Ovary (tissue), 9 donors: ENCODE measurements around the gene ZC3HAV1. TPM values are rescaled to one million over a fixed set of nuclear protein-coding genes. Genes with fewer than 3 reads are reported as not detected.

Source experiments
- DNase-seq, 5 donors: peaks; one replicate each; pipeline ENCODE4 v3.0.0-alpha.2; 2019 to 2020
- H3K27ac ChIP-seq, 2 donors: fragments of 200-600 bp; one replicate each; pipeline versions ENCODE4 v1.5.1 to v1.8.0; 2019 to 2022
- H3K27me3 ChIP-seq: fragments of 200-600 bp; one replicate; pipeline ENCODE4 v1.8.0; 2022
- H3K36me3 ChIP-seq: fragments of 200-600 bp; sonication (generic); one replicate; pipeline ENCODE4 v1.5.1; 2019
- H3K4me1 ChIP-seq: one replicate; pipeline ENCODE4 v1.8.1; 2013; ENCODE audit warnings: mild to moderate bottlenecking, moderate library complexity; ENCODE audit not compliant: insufficient read depth
- H3K4me3 ChIP-seq: fragments of 200-600 bp; sonication (generic); one replicate; pipeline ENCODE4 v1.5.1; 2017
- H3K9me3 ChIP-seq, 2 donors: fragments of 200-600 bp in 1 of 2; sonication (generic) in 1 of 2; one replicate each; pipeline versions ENCODE4 v1.5.1 to v1.8.1; 2013 to 2019; ENCODE audit warnings: mild to moderate bottlenecking in 1 of 2, moderate library complexity in 1 of 2
- EP300 ChIP-seq: sonication (generic); formaldehyde crosslinking; IDR thresholded peaks from one replicate; pipeline ENCODE4 v1.6.1; 2017; ENCODE audit warnings: antibody characterized with exemption
- POLR2A ChIP-seq: fragments of 450-650 bp; IDR thresholded peaks from one replicate; pipeline ENCODE4 v1.6.1; 2017; ENCODE audit warnings: antibody characterized with exemption, mild to moderate bottlenecking, moderate library complexity
- WGBS, 3 donors: extraction: QIAGEN DNeasy Blood & Tissue Kit in 1 of 3; methylation state at CpG; one replicate each; pipeline versions ENCODE4 v1.1.5 to v1.1.7; 2013 to 2017; 5-methylcytosine and 5-hydroxymethylcytosine counted together
- intact Hi-C, 4 donors: fragments of 100-400 bp; cut with DNase I; formaldehyde crosslinking; loops; one replicate each; pipeline versions ENCODE4 v1.11.0 to v1.15.1; 2022 to 2023
- polyA plus RNA-seq, 2 donors: library from polyadenylated mRNA; stranded (reverse); fragments of 200-250 nt in 1 of 2; fragments of 350-450 nt in 1 of 2; fragmentation: Illumina TruSeq in 1 of 2; extraction: RNeasy Lipid Tissue Mini Kit (QIAGEN cat#74804) in 1 of 2; gene quantifications; one replicate each; pipeline ENCODE4 v1.2.3, GENCODE V29; 2013 to 2014
- total RNA-seq, 7 donors: library from RNA; depleted of rRNA in 2 of 7; stranded (reverse); fragments of >200 nt in 2 of 7; fragmentation: NEBNext Ultra II Directional in 3 of 7; extraction: Animal tissue kit (Norgen Biotek cat#: 25700) in 3 of 7; gene quantifications; one replicate each; pipeline versions ENCODE4 v1.1.0 to v1.2.4, GENCODE V29; 2016 to 2023
- TF ChIP-seq, protein P1 (sequence below), 3 donors: fragments of 450-650 bp in 2 of 3; fragments of 200-600 bp in 1 of 3; IDR thresholded peaks; one replicate each; pipeline versions ENCODE4 v1.5.1 to v1.8.0; 2016 to 2022; ENCODE audit warnings: antibody characterized with exemption in 3 of 3, mild to moderate bottlenecking in 1 of 3
- donor health status: DM: no; HTN: no; CAD: no; lungs with moderate emphysema.
- donor health status: DM: no; HTN: no; CAD: no.
- donor health status: Bipolar disorder and iron deficiency.
- donor health status: DM: yes; HTN: yes; CAD: no.
- donor health status: DM: no; HTN: no; CAD: no.
- donor health status: DM: yes; HTN: yes; CAD: no.

Gene ZC3HAV1
- total and polyA plus RNA-seq, 9 donors, result 8.5 to 47.6 (median 25.0) TPM

DNA sequence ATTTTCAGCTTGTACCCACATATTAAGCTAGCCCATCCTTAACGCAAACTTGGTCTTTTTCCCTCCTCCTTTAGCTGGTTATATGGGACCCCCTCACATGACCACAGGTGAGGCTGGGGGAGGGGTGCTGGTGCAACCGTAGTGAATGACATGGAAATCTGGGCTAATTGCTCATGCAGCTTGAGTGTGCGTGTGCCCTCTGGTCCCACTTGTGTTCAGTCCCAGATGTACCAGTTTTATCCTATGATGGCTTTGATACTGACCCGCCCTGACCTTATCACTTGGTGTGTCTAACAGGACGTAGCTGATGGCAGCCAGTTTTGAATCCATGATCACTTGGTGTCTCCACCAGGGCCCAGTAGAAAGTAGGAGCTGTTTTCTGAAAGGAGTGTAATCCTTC, 5.1 kb upstream of the ZC3HAV1 start:
- Histone ChIP-seq H3K4me1 (no peaks in the 10 kb centered on the region), H3K27me3 (no peaks in the 10 kb centered on the region), H3K9me3 (no peaks in the 10 kb centered on the region), H3K36me3 (no peaks in the 10 kb centered on the region), H3K27ac (no peak overlapping the region), H3K4me3 (no peak overlapping the region)
- DNase-seq, result no peak
- TF ChIP-seq POLR2A (no peak), EP300 (no peak)
- TF ChIP-seq, protein P1, sequence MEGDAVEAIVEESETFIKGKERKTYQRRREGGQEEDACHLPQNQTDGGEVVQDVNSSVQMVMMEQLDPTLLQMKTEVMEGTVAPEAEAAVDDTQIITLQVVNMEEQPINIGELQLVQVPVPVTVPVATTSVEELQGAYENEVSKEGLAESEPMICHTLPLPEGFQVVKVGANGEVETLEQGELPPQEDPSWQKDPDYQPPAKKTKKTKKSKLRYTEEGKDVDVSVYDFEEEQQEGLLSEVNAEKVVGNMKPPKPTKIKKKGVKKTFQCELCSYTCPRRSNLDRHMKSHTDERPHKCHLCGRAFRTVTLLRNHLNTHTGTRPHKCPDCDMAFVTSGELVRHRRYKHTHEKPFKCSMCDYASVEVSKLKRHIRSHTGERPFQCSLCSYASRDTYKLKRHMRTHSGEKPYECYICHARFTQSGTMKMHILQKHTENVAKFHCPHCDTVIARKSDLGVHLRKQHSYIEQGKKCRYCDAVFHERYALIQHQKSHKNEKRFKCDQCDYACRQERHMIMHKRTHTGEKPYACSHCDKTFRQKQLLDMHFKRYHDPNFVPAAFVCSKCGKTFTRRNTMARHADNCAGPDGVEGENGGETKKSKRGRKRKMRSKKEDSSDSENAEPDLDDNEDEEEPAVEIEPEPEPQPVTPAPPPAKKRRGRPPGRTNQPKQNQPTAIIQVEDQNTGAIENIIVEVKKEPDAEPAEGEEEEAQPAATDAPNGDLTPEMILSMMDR (IDR thresholded peaks at IDR 0.05), result no peak
- intact Hi-C loops, result no loop called here
- WGBS, 3 donors, result 72 to 83% (median 76%) methylated on average over 5 of the region's 5 CpGs

DNA sequence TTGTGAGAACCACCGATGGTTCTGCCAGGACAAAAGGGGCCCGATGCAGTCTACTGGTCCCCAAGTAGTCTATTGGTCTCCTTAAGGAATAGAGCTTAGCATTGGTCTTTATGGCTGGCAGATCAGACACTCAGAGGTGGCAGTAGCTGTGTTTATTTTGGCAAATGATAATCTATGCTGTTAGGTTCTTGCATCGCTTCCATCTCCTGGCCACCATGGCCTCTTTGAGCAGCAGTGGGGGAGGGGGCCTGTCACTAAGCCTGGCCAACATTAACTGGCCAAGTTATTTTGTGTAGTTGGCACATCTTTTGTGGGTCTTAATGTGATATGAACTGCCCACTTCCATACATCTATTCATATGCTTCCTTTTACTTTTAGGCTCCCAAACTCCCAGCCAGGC, 4.5 kb upstream of the ZC3HAV1 start:
- H3K4me1 ChIP-seq, result no peaks in the 10 kb centered on the region
- intact Hi-C loops, result no loop called here
- TF ChIP-seq EP300 (no peak), POLR2A (no peak)
- TF ChIP-seq, protein P1 (IDR thresholded peaks at IDR 0.05), result no peak
- no peak for DNase-seq
- H3K27me3 ChIP-seq, result no peaks in the 10 kb centered on the region
- no peaks in the 10 kb centered on the region for H3K36me3 ChIP-seq
- no peaks in the 10 kb centered on the region for H3K9me3 ChIP-seq
- 87 to 93% (median 89%) methylated on average over 3 of the region's 3 CpGs for WGBS, 3 donors
- H3K4me3 ChIP-seq, result no peak overlapping the region
- H3K27ac ChIP-seq, result no peak overlapping the region

DNA sequence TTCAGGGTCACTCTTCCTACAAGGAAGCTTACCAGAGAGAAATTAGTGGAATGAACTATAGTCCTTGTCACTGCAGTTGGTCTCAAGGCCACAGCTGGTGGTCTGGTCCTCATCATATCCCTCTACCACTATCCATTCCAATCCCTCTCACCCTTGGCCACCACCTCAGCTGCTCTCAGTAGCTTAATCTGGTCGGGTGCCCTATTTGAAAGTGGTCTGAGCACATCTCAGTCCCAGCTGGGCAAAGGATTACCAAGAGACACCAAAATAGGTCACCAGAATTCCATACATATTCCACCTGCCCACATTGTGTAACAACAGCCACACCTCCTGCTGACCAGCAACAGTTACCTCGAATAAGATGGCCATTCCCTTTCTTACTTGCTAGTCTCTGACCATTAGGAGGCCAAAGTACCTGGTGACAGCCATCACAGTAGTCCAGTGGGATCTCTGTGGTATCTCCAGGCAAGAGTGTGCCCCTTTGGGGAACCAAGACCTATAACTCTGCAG, 3.3 kb upstream of the ZC3HAV1 start:
- H3K27me3 ChIP-seq, result no peaks in the 10 kb centered on the region
- H3K9me3 ChIP-seq, result no peaks in the 10 kb centered on the region
- no peak overlapping the region for H3K4me3 ChIP-seq
- no peak for TF ChIP-seq POLR2A
- TF ChIP-seq, protein P1 (IDR thresholded peaks at IDR 0.05), result no peak
- TF ChIP-seq EP300, result no peak
- intact Hi-C loops, result no loop called here
- peaks cover 2% of the 10 kb centered on the region for H3K4me1 ChIP-seq
- WGBS, 3 donors, result 41 to 77% (median 75%) methylated on average over 2 of the region's 2 CpGs
- no peak for DNase-seq
- H3K36me3 ChIP-seq, result no peaks in the 10 kb centered on the region
- H3K27ac ChIP-seq, result no peak overlapping the region

DNA sequence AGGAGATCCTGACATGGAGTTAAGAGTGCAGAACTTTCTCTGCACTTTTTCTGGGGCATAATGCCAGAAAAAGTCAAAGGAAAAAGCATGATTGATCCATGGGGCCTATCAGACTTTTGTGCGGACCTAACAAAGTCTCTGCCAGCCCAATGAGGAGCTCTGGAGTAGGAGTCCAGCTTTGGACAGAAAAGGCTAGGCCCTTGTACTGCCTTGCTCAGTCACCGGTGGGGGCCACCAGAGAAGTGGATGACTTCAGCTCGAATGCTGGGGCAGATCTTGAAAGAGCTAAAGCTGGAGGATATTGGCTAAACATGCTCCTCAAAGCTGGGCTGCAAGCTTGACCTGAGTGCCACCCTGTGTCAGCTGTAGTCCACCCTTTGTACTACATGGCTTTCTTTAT, 2.8 kb upstream of the ZC3HAV1 start:
- no peak overlapping the region for H3K27ac ChIP-seq
- 89 to 96% (median 89%) methylated on average over 3 of the region's 3 CpGs for WGBS, 3 donors
- TF ChIP-seq, protein P1 (IDR thresholded peaks at IDR 0.05), result no peak
- TF ChIP-seq POLR2A (no peak), EP300 (no peak)
- no peak overlapping the region for H3K4me3 ChIP-seq
- peaks cover 3% of the 10 kb centered on the region for H3K4me1 ChIP-seq
- DNase-seq, result no peak
- no peaks in the 10 kb centered on the region for H3K36me3 ChIP-seq
- no peaks in the 10 kb centered on the region for H3K27me3 ChIP-seq
- no peaks in the 10 kb centered on the region for H3K9me3 ChIP-seq
- intact Hi-C loops, result no loop called here
